ENCODE results near the gene DYNC1LI1.

DNA sequence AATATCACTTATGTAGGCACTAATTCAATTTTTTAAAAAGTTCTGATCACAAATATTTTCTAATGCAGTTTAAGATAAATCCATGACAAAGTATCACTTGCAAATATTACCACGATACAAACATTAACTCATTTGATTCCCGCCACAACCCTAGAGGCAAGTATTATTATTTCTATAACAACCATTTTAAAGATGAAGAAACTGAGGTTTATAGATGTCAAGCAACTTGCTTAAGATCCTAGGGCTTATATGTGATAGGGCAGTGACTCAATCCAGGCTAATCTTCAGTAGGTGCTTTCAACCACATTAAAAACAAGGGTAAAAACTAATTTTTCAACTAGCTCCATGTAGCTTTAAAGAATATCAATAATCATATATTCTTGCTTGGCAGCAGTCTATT, 1.7 kb downstream of the DYNC1LI1 start:
- TF ChIP-seq POLR2A (IDR thresholded peaks at IDR 0.05; ENCODE audit: low read depth, low read length): no peak
- no peak for TF ChIP-seq TAF1 (IDR thresholded peaks at IDR 0.05; ENCODE audit: borderline replicate concordance, low read depth, low read length)

All from GM12892 (cell line).